GM21360 (cell line): ENCODE measurements around the gene YIPF2.
"Not testable (repeated sequence)": the region's sequence is repeated elsewhere in the genome, so short reads cannot be mapped to it uniquely, and the experiment has no call there.

Experiments used
- ATAC-seq: cut with Tn5 transposase; IDR thresholded peaks from one replicate; pipeline ENCODE4 v1.9.1; 2021; ENCODE audit warnings: mild to moderate bottlenecking, moderate library complexity; ENCODE audit not compliant: unreplicated experiment

YIPF2 gene

GRCh38 chr19:10878253-10878652 lies 50.2 kb downstream of the YIPF2 start:
- ATAC-seq, result no peak

GRCh38 chr19:10877608-10878007 lies 50.8 kb downstream of the YIPF2 start:
- not testable (repeated sequence) for ATAC-seq

GRCh38 chr19:10876459-10877240 lies 51.8 kb downstream of the YIPF2 start:
- ATAC-seq, result peak; percentile 38

- ATAC-seq, result no peak
These were observed 54.4 kb downstream of the YIPF2 start for GRCh38 chr19:10874024-10874423.

GRCh38 chr19:10872546-10873107 lies 55.8 kb downstream of the YIPF2 start:
- no peak for ATAC-seq
